NK-92 (cell line): Measurements from ENCODE around the gene PLCXD1.
"Not testable (repeated sequence)": the region's sequence is repeated elsewhere in the genome, so short reads cannot be mapped to it uniquely, and the experiment has no call there.

Experiments used
- DNase-seq: peaks from one replicate; lab custom pipeline; 2025; ENCODE audit not compliant: unreplicated experiment; lab: John Stamatoyannopoulos, UW

Gene PLCXD1

DNA sequence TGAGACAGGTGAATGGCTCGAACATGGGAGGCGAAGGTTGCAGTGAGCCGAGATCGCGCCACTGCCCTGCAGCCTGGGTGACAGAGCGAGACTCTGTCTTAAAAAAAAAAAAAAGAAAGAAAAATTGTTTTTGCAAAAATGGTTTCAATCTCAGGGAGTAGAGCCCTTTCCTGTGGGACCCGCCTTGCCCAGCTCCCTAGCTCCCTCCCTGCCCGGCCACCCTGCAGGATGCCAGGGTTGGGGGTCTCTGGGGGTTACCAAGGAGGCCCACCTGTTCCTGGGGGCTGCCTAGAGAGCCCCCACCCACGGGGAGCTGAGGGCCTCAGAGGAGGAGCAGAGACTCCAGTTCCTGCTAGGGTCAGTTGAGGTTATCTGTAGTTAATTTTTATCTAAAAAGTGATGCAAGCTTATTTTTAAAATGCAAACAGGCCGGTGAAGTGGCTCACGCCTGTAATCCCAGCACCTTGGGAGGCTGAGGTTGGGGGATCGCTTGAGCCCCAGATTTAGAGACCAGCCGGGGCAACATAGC is 18.7 kb upstream of the PLCXD1 start:
- DNase-seq: no peak

DNA sequence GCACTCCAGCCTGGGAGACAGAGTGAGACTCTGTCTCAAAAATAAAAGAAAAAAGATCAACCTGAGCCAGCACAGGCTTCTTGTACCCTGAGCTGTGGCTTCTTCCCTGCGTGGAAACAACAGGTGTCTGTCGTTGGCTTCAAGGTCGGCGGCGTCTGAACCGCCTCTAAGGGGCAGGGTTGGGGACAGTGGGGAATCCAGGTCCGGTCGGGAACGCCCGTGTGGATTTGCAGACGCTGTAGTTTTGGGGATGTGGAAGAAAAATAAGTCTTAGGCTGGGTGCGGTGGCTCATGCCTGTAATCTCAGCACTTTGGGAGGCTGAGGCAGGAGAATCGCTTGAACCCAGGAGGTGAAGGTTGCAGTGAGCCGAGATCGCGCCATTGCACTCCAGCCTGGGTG is 17.2 kb upstream of the PLCXD1 start:
- DNase-seq: not testable (repeated sequence)

DNA sequence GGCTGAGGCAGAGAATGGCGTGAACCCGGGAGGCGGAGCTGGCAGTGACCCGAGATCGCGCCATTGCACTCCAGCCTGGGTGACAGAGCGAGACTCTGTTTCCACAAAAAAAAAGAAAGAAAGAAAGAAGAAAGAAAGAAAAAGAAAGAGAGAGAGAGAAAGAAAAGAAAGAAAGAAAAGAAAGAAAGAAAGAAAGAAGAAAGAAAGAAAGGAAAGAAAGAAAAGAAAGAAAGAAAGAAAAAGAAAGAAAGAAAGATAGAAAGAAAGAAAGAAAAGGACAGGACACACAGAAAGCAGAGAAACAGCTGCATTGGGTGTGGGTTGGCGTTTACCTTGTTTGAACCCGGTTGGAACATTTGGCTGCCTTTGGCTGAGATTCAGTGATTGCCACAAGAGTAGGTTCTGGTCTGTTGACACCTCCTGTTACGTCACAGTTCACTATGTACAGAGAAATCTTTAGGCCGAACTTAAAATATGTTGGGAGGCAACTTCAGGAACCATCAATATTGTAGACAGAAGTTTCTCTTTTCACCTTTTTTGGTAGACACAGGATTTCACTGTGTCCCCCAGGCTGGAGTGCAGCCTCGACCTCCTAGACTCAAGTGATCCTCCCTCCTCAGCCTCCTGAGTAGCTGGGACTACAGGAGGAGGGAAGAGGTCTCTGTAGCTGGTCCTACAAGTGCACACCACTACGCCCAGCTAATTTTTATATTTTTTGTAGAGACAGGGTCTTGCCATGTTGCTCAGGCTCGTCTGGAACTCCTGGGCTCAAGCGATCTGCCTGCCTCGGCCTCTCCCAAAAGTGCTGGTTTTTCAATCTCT is 16.3 kb upstream of the PLCXD1 start:
- no peak for DNase-seq

DNA sequence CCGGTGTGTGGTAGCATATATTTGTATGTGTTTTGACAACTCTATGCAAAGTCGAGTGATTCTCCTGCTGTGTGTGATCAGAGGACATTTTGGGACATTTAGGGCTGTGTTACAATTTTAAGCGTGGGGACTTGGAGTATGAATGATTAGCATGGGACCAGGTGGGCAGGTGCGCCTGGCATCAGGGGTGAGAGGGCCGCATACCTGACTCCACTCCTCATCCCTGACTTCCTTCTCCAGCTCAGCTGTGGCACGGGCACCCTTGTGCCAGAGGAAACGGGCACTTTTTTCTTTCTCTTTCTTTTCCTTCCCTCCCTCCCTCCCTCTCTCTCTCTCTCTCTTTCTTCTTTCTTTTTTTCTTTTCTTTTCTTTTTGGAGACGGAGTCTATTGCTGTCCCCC is 15.7 kb upstream of the PLCXD1 start:
- no peak for DNase-seq

DNA sequence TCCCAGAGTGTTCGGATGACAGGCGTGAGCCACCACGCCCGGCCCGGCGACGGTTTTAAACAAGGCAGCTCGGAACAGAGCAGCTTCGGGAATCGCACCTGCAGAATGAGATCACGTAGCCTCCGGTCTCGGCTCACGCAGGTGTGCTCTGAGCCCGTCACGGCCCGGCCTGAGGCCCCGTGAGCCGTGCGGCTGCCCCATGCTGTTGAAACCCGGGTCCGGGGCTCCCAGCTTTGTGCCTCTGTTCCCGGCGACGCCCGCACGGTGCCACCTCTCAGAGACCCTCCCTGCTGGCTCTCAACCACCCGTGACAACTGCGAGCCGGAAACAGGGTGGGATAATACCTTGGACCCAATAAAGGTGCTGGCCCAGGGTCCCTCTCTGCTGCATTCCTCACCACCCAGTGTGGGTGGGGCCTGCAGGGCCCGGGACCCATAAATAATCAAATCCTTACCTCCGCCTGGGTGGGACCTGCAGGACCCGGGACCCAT is 13.4 kb upstream of the PLCXD1 start:
- DNase-seq: no peak

DNA sequence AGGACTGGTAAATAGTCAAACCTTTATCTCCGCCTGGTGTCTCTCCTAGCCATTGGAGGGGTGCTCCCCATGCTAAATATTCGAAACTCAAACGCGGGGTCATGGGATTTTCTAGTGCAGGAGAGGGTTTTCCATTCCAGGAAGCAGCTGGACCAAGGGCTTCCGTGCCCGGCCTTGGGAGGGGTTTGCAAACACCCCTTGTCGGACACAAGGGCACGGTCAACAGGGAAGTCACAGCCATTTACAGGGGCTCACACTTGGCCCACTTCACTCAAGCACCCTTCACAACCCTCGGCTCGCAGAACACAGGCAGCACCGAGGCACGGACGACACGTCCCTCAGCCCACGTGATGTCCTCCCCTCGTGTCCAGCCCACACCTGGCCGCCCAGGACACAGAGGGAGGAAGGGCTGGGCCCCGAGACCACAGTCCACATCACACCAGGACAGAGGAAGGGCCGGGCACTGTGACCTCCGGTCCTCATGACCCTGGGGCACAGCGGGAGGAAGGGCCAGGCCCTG is 10.3 kb upstream of the PLCXD1 start:
- no peak for DNase-seq

DNA sequence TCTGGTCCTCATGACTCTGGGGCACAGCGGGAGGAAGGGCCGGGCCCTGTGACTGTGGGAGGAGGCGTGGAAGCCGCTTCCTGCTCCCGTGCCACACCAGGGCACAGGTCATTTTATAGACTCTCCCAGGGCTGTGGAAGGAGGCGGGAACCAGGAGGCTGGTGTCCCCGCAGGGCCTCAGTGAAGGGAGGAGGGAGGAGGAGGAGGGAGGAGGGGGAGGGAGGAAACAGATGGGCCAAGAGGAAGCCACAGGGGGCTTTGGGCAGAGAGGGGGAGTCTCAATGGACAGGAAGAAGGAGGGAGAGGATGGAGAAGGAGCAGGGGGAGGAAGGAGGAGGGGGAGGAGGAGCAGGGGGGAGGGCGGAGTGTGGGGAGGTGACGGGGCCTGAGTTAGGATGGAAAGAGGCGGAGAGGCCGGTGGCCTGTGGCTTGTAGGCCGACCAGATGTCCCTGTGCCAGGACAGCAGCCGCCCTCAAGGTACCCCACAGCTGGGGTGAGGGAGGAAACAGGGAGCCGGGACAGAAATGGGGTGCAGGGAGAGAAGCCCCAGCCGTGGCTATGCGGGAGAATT is 6.2 kb upstream of the PLCXD1 start:
- no peak for DNase-seq

DNA sequence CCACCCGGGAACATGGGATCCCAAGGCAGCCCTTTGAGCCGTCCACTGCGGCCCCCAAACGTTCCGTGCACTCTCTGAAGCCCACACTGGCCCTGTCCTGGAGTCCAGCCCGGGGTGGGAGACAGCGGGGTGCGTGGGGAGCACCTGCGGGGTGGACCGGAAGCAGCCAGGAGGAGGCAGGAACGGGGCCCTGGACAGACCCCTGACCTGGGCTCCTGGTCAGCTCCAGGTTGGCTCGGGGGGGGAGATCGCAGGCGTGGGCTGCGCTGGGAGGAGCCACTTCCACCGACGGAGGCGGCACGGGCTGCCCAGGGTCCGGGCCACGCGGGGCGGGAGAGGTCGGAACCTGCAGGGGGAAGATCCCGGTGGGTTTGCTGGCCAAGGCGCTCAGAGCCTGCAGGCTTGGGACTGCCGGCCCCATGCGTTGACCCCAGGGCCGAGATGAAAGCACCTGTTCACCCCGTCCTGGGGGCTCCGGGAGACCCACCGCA is 5.7 kb upstream of the PLCXD1 start:
- DNase-seq: no peak

DNA sequence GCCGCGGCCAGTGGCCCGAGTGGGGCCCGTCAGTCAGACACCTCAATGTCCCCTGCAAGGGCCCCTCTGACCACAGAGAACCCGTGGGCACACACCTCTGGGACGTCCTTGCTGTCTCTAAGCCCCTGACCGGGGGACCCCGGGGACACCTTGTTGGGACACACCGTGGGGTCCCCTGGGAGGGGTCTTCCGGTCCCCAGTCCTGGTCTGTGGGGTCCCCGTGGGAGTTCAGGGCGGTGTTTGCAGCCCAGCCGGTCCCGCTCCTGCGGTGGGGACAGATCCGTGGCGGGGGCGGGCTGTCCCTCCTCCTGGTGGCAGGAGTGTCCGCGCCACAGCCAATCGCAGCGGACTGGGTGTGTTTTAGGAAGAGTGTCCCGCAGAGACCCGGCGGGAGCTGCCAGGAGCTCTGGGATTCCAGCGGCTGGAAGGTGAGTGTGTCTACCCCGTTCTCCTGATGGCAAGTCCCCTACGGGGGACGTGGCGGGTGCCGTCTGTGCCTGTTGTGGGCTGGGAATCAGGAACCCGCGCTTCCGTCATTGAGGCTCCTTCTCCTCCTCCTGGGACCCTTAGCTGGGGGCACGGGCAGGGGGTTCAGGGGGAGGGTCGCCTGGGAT is 5.1 kb upstream of the PLCXD1 start:
- no peak for DNase-seq

DNA sequence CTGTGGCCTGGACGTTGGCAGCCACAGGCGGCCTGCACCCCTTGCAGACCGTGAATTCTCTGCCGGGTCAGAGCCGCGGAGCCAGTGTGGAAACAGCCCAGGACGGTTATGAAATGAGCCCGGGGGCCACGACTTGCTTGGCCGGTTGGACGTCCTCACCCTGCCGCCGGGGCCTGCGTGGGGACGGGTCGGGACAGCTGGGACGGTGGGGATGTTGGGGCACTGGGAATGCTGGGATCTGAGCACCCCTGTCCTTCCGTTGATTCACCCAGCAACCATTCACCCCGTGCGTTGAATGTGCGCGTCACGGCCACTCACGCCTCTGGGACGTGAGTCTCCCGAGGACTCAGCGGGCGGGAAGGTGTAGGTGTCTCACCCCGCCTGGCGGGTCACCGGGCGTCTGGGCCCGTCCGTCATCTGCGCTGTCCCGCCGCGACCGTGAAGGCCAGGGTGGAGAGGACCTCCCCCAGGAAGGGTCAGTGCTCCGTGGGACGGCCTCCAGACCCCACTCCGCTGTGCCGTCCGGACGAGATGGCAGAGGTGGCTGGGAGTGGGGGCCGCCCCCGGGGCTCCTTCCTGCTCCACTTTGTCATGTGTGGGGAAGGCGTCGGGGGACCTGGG is 4.5 kb upstream of the PLCXD1 start:
- DNase-seq: no peak

DNA sequence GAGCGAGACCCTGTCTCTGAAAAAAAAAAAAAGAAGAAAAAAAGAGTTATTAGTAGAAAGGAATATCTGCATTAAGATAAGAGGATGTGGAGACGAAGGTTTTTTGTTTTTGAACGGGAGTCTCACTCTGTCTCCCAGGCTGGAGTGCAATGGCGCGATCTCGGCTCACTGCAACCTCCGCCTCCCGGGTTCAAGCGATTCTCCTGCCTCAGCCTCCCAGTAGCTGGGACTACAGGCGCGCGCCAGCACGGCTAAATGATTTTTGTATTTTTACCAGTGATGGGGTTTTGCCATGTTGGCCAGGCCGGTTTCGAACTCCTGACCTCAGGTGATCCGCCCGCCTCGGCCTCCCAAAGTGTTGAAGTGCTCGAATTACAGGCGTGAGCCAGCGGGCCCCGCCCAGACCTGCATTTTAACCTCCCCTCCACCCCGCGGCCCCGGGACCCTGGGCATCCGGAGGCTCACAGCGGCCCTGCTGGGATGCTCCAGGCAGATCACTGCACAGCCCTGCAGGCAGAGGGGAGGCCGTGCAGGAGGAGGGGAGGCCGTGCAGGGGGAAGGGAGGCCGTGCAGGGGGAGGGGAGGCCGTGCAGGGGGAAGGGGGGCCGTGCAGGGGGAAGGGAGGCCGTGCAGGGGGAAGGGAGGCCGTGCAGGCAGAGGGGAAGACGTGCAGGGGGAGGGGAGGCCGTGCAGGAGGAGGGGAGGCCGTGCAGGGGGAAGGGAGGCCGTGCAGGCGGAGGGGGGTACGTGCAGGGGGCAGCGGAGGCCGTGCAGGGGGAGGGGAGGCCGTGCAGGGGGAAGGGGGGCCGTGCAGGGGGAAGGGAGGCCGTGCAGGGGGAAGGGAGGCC is 1.2 kb upstream of the PLCXD1 start:
- not testable (repeated sequence) for DNase-seq

DNA sequence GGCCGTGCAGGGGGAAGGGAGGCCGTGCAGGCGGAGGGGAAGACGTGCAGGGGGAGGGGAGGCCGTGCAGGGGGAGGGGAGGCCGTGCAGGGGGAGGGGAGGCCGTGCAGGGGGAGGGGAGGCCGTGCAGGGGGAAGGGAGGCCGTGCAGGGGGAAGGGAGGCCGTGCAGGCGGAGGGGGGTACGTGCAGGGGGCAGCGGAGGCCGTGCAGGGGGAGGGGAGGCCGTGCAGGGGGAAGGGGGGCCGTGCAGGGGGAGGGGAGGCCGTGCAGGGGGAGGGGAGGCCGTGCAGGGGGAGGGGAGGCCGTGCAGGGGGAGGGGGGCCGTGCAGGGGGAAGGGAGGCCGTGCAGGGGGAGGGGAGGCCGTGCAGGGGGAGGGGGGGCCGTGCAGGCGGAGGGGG is 459 bp upstream of the PLCXD1 start:
- not testable (repeated sequence) for DNase-seq

DNA sequence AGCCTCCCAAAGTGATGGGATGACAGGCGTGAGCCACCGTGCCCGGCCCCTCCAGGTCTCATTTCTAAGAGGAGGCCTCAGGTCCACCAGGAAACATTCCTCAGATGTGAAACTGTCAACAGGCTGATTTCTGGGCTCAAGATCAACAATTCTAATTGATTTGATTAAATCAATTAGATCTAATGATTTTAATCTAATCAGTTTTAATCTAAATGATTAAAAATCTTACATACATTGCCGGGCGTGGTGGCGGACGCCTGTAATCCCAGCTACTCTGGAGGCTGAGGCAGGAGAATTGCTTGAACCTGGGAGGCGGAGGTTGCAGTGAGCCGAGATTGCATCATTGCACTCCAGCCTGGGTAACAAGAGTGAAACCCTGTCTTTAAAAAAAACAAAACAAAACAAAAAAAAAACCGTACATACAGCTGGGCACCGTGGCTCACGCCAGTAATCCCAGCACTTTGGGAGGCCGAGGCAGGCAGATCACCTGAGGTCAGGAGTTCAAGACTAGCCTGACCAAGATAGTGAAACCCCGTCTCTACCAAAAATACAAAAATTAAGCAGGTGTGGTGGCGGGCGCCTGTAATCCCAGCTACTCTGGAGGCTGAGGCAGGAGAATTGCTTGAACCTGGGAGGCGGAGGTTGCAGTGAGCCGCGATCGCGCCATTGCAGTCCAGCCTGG is 960 bp downstream of the PLCXD1 start:
- DNase-seq: not testable (repeated sequence)

DNA sequence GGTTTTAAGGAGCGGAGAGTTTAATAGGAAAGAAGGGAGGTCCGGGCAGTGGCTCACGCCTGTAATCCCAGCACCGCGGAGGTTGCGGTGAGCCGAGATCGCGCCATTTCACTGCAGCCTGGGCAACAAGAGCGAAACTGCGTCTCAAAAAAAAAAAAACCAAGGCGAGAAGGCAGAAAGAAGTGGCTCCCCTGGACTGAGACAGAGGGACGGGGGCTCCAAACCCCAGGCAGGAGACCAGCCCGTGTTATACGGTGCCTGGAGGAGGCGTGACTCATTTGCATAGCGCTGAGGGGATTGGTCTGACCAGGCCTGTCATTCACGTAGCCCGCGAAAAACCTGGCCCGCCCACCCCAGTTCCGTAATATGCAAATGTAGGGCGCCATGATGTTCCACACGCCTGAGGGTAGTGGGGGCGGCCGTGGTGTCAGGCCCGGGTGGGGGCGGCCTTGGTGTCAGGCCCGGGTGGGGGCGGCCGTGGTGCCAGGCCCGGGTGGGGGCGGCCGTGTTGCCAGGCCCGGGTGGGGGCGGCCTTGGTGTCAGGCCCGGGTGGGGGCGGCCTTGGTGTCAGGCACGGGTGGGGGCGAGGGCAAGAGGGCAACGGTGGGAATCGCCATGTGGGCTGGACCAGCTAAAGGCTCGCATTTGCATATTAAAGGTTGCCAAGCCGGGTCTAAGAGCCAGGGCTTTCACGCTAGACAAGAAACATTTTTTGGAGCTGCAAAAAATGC is 2.1 kb downstream of the PLCXD1 start:
- DNase-seq: no peak

DNA sequence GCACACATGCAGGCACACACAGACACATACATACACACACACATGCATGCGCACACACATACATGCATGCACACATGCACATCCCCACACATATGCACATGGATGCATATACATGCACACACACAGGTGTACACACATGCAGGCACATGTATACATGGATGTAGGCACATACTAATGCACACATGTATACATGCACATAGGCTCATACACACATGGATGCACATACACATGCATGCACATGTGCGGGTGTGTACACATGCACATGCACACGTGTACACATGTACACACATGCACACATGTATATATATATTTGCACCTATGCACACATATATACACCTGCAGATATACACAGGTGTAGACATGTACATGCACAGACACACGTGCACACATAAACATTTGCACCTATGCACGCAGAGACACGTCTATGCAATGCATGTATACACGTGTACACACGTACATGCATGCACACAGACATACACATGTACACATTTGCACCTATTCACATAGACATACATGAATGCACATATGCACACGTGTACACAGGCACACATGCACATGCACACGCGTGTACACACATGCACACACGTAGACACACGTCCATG is 4.0 kb downstream of the PLCXD1 start:
- no peak for DNase-seq

DNA sequence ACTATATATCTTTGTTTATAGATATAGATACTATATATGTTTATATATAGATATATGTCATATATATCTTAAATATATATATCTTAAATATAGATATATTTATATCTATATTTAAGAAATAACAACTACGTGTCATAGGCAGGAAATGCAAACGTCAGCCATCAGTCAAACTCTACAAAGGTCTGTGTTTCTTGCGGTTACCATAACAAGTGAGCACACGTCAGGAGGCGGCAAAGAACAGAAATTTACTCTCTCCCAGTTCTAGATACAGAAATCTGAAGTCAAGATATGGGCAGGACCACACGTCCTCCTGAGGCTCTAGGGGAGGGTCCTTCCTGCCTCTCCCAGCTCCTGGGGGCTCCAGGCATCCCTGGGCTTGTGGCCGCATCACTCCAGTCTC is 6.5 kb downstream of the PLCXD1 start:
- DNase-seq: no peak

DNA sequence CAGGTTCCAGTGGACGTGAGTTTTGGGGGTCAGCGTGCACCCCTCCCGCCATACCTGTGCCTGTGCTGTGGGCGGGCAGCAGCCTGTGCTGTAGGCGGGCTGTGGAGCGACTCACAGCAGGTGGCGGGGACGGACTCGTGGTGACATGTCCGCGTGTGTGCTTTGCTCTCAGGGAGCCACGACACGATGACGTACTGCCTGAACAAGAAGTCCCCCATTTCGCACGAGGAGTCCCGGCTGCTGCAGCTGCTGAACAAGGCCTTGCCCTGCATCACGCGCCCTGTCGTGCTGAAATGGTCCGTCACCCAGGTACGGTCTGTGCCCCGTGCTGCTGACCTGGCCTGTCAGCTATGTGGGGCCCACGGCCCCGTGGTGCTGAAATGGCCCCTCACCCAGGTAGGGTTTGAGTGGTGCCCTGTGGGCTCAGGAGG is 7.4 kb downstream of the PLCXD1 start:
- DNase-seq: no peak

DNA sequence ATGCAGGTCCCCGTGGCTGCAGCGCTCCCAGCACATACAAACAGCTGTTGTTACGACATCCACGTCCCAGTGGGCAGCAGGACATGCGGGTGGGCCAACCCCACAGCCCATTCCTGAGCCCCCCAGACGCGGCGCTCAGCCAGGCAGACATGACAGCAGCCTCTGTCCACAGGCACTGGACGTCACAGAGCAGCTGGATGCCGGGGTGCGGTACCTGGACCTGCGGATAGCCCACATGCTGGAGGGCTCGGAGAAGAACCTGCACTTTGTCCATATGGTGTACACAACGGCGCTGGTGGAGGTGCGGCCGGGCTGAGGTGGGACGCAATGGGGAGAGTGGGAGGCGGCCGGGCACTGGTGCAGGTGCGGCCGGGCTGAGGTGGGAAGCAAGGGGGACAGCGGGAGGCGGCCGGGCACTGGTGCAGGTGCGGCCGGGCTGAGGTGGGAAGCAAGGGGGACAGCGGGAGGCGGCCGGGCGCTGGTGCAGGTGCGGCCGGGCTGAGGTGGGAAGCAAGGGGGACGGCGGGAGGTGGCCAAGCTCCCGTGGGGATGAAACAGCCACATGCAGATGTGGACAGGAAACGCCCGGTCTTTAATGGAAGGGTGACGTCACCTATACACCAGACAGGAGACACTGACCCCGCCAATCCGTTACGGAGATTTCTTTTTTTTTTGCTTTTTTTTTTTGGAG is 9.4 kb downstream of the PLCXD1 start:
- DNase-seq: no peak
